ENCODE data around the gene ARHGEF39. TPM values are rescaled to one million over a fixed set of nuclear protein-coding genes. Genes with fewer than 3 reads are reported as not detected.

Gene ARHGEF39
- total and polyA plus RNA-seq, 8 donors = 1.5 to 17.7 (median 10.0) TPM

GRCh38 chr9:35688558-35689541, 23.9 kb upstream of the ARHGEF39 start:
- intact Hi-C loops (cut with DNase I) = no loop called here

DNA sequence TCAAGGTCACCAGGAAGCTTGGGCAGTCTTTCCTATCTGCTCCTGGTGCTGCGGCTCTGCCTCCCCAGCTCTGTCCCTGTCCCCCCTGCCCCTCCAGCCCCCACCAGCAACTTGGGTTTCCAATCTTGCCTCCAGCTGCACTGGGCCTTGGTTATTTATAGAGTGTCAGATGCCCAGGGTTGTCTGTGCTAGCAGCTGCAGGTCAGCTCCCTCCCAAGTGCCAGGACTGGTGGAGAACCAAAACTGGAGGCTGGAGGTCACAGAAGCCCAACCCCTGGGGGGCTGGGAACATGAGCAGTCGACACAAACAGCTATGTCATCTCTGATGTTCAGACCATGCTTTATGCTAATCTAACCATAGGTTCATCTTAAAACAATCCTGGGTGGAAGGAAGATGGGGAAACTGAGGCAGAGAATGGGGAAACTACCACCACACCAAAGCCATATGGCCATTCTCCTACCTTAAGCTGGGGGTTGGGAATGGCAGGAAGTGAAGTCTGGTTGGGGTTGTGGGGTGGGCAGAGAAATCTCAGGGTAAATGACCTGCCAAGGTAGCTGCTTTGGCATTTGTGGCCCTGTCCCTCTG, 23.1 kb upstream of the ARHGEF39 start:
- intact Hi-C loops (cut with DNase I) = no loop called here
- Histone ChIP-seq H3K36me3 (peaks cover 0 to 17% of the 10 kb centered on the region in 2 donors), H3K27ac (peak overlapping the region in 1 of 2 donors; percentile 7), H3K9me3 (no peaks in the 10 kb centered on the region), H3K27me3 (peaks cover 0 to 9% of the 10 kb centered on the region in 2 donors), H3K4me3 (peak overlapping the region; percentile 68), H3K4me1 (peaks cover 0 to 21% of the 10 kb centered on the region in 2 donors)
- ATAC-seq (no peak), DNase-seq (no peak)
- TF ChIP-seq, protein P1, sequence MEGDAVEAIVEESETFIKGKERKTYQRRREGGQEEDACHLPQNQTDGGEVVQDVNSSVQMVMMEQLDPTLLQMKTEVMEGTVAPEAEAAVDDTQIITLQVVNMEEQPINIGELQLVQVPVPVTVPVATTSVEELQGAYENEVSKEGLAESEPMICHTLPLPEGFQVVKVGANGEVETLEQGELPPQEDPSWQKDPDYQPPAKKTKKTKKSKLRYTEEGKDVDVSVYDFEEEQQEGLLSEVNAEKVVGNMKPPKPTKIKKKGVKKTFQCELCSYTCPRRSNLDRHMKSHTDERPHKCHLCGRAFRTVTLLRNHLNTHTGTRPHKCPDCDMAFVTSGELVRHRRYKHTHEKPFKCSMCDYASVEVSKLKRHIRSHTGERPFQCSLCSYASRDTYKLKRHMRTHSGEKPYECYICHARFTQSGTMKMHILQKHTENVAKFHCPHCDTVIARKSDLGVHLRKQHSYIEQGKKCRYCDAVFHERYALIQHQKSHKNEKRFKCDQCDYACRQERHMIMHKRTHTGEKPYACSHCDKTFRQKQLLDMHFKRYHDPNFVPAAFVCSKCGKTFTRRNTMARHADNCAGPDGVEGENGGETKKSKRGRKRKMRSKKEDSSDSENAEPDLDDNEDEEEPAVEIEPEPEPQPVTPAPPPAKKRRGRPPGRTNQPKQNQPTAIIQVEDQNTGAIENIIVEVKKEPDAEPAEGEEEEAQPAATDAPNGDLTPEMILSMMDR (IDR thresholded peaks at IDR 0.05) = no peak

More at GRCh38 chr9:35688558-35689541, 23.9 kb upstream of the ARHGEF39 start:
- H3K9me3 ChIP-seq = no peaks in the 10 kb centered on the region
- ATAC-seq = no peak
- peak overlapping the region; percentile 37 to 51 for H3K27ac ChIP-seq
- H3K36me3 ChIP-seq = peaks cover 0 to 10% of the 10 kb centered on the region in 2 donors
- H3K4me1 ChIP-seq = peaks cover 0 to 19% of the 10 kb centered on the region in 2 donors
- H3K27me3 ChIP-seq = peaks cover 0 to 9% of the 10 kb centered on the region in 2 donors
- TF ChIP-seq, protein P1 (IDR thresholded peaks at IDR 0.05) = no peak
- no peak for DNase-seq
- peak overlapping the region; percentile 68 for H3K4me3 ChIP-seq

DNA sequence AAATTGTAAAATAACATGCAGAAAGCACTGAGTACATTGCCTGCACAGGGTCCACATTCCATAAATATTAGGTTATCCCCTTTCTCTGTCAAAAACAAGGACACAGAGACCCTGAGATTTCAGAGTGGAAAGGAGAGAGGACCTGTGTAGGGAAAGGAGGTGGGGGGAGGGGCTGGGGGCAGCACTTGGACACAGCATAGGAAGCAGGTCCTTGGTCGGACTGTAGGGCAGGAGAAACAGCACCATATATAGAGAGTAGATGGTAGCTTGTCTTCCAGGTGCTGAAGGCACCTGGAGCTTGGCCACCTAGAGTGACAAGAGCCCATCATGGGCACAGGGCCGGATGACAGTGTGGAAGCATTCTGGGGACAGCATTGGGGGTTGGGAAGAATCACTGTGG, 22.3 kb upstream of the ARHGEF39 start:
- peaks cover 0 to 18% of the 10 kb centered on the region in 2 donors for H3K36me3 ChIP-seq
- no peaks in the 10 kb centered on the region for H3K9me3 ChIP-seq
- H3K4me1 ChIP-seq = peaks cover 0 to 21% of the 10 kb centered on the region in 2 donors
- peaks cover 0 to 9% of the 10 kb centered on the region in 2 donors for H3K27me3 ChIP-seq
- no peak for ATAC-seq
- DNase-seq = no peak
- no peak overlapping the region for H3K4me3 ChIP-seq
- TF ChIP-seq, protein P1 (IDR thresholded peaks at IDR 0.05) = no peak
- intact Hi-C loops (cut with DNase I) = no loop called here
- no peak overlapping the region for H3K27ac ChIP-seq

DNA sequence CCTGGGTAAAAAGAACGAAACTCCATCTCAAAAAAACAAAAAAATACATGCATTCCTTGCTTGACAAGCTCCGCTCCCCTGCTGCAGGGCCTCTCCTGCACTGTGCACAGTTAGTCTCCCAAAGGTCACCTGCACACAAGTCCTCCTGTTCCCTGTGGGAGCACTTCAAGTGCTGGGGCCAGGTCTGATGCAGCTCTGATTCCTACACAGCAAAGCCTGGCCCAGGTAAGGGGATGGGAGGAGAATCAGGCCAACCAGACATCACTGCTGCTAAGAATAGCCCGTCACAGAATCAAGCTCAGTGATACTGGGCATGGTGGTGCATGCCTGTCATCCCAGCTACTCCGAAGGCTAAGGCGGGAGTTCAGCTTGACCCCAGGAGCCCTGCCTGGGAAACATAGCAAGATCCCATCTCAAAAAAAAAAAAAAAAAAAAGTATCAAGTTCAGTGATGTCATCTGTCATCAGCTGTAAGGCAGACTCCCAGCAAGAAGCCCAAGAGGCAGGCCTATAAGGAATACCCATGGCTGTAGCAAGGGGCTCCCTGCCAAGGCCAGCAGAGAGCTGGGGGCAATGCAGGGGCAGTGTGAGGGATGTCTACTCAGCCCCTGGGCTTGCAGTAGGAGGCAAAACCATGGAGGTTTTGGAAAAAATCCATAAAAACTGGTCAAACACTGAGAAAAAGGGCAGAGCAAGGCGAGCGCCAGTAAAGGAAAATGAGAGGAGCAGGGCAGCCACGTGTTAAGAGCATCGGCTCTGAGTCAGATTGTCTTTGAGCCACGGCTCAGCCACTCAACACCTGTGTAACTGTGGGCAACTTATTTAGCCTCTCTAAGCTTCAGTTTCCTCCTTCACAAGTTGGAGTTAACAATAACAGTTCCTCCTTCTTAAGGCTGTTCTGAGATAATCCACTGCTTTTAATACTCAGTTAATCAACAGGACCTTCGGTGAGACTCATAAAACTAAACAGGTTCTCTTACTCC, 21.5 kb upstream of the ARHGEF39 start:
- no peaks in the 10 kb centered on the region for H3K9me3 ChIP-seq
- intact Hi-C loops (cut with DNase I) = no loop called here
- peaks cover 0 to 21% of the 10 kb centered on the region in 2 donors for H3K4me1 ChIP-seq
- ATAC-seq = peak; percentile 7
- peaks cover 0 to 9% of the 10 kb centered on the region in 2 donors for H3K27me3 ChIP-seq
- peaks cover 0 to 18% of the 10 kb centered on the region in 2 donors for H3K36me3 ChIP-seq
- TF ChIP-seq, protein P1 (IDR thresholded peaks at IDR 0.05) = no peak
- H3K27ac ChIP-seq = no peak overlapping the region
- DNase-seq = no peak
- no peak overlapping the region for H3K4me3 ChIP-seq
